Measurements from ENCODE around the gene HK3. TPM values are rescaled to one million over a fixed set of nuclear protein-coding genes. Genes with fewer than 3 reads are reported as not detected.

HK3 gene
- total and polyA plus RNA-seq, 12 donors: 0.44 to 102 (median 15.2) TPM

DNA sequence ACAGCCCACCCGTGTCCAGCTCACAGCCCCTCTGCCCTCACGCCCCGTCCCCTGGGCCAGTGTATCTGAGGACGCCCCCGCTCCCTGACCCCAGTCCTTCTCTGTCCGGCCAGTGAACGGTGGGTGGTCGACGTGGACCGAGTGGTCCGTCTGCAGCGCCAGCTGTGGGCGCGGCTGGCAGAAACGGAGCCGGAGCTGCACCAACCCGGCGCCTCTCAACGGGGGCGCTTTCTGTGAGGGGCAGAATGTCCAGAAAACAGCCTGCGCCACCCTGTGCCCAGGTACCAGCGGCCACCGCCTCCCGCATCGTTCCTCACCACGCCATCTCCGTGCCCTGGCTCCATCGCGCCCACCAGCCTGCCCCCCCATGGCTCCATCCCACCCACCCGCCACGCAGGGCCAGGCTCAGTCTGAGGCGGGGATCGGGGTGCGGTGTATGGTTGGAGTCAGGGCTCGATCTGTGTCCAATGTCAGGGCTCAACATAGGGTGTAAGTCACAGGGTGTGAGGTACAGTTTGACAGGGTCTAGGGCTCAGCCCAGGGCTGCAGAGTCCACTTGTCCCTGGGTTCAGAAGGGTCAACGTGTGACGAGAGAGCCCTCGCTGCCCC lies 29.5 kb downstream of the HK3 start:
- no peak for DNase-seq
- H3K27ac ChIP-seq: no peak overlapping the region
- intact Hi-C loops (cut with DNase I): no loop called here
- no peaks in the 10 kb centered on the region for H3K9me3 ChIP-seq (replicated peaks in 1 of 3)
- no peaks in the 10 kb centered on the region for H3K27me3 ChIP-seq
- WGBS, 4 donors: 75 to 86% (median 81%) methylated on average over 13 to 38 of the region's 38 CpGs
- no peaks in the 10 kb centered on the region for H3K4me1 ChIP-seq (replicated peaks in 1 of 2)
- H3K36me3 ChIP-seq (replicated peaks in 1 of 2): no peaks in the 10 kb centered on the region
- no peak overlapping the region for H3K4me3 ChIP-seq
- no peak for TF ChIP-seq POLR2A (IDR thresholded peaks at IDR 0.05)
- TF ChIP-seq, protein P1, sequence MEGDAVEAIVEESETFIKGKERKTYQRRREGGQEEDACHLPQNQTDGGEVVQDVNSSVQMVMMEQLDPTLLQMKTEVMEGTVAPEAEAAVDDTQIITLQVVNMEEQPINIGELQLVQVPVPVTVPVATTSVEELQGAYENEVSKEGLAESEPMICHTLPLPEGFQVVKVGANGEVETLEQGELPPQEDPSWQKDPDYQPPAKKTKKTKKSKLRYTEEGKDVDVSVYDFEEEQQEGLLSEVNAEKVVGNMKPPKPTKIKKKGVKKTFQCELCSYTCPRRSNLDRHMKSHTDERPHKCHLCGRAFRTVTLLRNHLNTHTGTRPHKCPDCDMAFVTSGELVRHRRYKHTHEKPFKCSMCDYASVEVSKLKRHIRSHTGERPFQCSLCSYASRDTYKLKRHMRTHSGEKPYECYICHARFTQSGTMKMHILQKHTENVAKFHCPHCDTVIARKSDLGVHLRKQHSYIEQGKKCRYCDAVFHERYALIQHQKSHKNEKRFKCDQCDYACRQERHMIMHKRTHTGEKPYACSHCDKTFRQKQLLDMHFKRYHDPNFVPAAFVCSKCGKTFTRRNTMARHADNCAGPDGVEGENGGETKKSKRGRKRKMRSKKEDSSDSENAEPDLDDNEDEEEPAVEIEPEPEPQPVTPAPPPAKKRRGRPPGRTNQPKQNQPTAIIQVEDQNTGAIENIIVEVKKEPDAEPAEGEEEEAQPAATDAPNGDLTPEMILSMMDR (IDR thresholded peaks at IDR 0.05): no peak

DNA sequence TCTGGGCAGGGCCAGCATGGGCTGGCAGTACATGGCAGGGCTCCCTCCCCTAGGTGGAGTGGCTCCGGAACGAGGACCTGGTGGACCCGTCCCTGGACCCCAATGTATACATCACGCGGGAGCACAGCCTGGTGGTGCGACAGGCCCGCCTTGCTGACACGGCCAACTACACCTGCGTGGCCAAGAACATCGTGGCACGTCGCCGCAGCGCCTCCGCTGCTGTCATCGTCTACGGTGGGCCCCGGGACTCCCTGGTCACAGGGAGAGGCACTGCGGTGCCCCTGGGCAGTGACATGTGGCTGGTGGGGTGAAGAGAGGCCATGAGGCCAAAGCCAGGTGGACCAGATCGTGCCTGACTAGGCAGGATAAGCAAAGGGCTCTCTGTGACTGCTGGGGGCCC lies 30.4 kb downstream of the HK3 start:
- no peaks in the 10 kb centered on the region for H3K27me3 ChIP-seq
- no peak overlapping the region for H3K27ac ChIP-seq
- H3K36me3 ChIP-seq (replicated peaks in 1 of 2): no peaks in the 10 kb centered on the region
- intact Hi-C loops (cut with DNase I): no loop called here
- H3K4me1 ChIP-seq (replicated peaks in 1 of 2): no peaks in the 10 kb centered on the region
- H3K4me3 ChIP-seq: no peak overlapping the region
- no peaks in the 10 kb centered on the region for H3K9me3 ChIP-seq (replicated peaks in 1 of 3)
- DNase-seq: no peak
- TF ChIP-seq POLR2A (IDR thresholded peaks at IDR 0.05): no peak
- TF ChIP-seq, protein P1 (IDR thresholded peaks at IDR 0.05): no peak
- 80 to 89% (median 88%) methylated on average over 10 to 20 of the region's 20 CpGs for WGBS, 4 donors

DNA sequence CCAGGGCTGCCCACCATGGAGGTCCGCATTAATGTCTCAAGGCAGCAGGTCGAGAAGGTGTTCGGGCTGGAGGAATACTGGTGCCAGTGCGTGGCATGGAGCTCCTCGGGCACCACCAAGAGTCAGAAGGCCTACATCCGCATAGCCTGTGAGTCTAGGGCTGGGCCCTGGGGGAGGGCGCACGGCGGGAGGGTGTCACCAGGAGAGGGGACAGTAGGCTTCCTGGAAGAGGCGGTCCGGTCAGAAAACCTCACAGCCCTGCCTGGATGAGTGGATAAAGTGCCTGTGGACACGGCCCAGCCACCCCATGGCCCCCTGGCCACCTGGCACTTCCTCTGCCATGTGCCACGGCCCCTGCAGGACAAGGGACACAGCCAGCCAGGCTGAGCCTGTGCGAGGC lies 31.0 kb downstream of the HK3 start:
- Histone ChIP-seq H3K9me3 (replicated peaks in 1 of 3) (no peaks in the 10 kb centered on the region), H3K4me3 (no peak overlapping the region), H3K4me1 (replicated peaks in 1 of 2) (no peaks in the 10 kb centered on the region), H3K36me3 (replicated peaks in 1 of 2) (no peaks in the 10 kb centered on the region), H3K27me3 (no peaks in the 10 kb centered on the region), H3K27ac (peak overlapping the region in 1 of 5 donors; percentile 65)
- intact Hi-C loops (cut with DNase I): no loop called here
- TF ChIP-seq POLR2A (IDR thresholded peaks at IDR 0.05): no peak
- TF ChIP-seq, protein P1 (IDR thresholded peaks at IDR 0.05): no peak
- DNase-seq: no peak
- WGBS, 4 donors: 82 to 85% (median 84%) methylated on average over 8 to 14 of the region's 14 CpGs

DNA sequence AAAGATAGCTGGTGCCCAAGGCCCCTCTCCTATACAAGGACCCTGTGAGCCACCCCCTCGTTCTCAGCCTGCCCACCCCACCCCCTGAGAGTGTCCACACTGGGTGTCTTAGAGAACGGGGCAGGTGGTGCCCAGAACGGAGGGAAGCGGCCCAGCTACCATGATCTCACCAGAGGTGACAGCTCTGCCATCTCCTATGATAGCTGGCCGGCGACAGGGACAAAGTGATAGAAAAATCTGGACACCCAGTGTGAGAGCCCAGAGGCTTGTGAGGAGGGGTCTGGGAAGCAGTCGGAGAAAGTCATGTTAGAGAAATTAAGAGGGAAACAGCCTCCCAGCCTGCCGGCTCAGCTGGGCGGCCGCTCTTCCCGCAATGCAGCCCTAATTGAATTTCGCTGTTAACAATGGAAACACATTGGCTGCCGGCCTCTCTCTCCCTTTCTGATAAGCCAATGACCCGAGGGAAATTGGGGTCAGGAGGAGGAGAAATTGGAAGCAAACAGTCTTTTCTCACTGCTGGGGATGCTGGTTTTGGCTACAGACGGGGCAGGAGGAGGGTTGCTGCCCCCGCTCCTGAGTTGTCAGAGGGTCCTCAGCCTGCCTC lies 32.3 kb downstream of the HK3 start:
- Histone ChIP-seq H3K36me3 (replicated peaks in 1 of 2) (no peaks in the 10 kb centered on the region), H3K4me3 (no peak overlapping the region), H3K9me3 (replicated peaks in 1 of 3) (no peaks in the 10 kb centered on the region), H3K27me3 (peaks cover 3% of the 10 kb centered on the region), H3K27ac (peak overlapping the region in 1 of 5 donors; percentile 65), H3K4me1 (replicated peaks in 1 of 2) (no peaks in the 10 kb centered on the region)
- intact Hi-C loops (cut with DNase I): no loop called here
- WGBS, 4 donors: 39 to 45% (median 44%) methylated on average over 11 to 16 of the region's 16 CpGs
- DNase-seq: peak in 1 of 7 donors; percentile 76
- TF ChIP-seq POLR2A (IDR thresholded peaks at IDR 0.05): no peak
- TF ChIP-seq, protein P1 (IDR thresholded peaks at IDR 0.05): no peak
